Mucosa of gallbladder (tissue), 1 donor: Measurements from ENCODE around the gene S1PR5. TPM values are rescaled to one million over a fixed set of nuclear protein-coding genes. Genes with fewer than 3 reads are reported as not detected.
"Not testable (repeated sequence)": the region's sequence is repeated elsewhere in the genome, so short reads cannot be mapped to it uniquely, and the experiment has no call there.

Source experiments
- DNase-seq: peaks from one replicate; pipeline ENCODE4 v3.0.0-alpha.2; 2020; ENCODE audit warnings: low spot score
- total RNA-seq: library from RNA; stranded (reverse); gene quantifications from one replicate; pipeline ENCODE4 v1.2.1, GENCODE V29; 2021
- donor health status: DM: no; HTN: no; CAD: no.

Gene S1PR5
- total RNA-seq, 1 donor from 2014 or later: 0.20 TPM

DNA sequence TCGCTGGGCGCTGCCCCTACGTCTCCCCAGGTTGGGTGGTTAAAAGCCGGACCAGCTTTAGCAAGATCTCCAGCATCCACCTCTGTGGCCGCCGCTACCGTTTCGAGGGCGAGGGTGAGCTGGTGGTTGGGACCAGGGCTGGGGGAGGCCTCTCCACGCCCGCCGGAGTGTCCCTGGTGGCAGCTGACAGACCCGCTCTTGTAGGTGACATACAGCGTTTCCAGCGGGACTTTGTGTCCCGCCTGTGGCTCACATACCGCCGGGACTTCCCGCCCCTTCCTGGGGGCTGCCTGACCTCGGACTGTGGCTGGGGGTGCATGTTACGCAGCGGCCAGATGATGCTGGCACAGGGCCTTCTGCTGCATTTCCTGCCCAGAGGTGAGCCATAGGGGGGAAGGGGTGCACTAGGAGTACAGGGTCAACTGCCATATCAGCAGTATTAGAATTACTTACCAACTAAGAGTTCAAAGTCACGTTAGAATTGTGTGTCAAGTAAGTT is 27.6 kb upstream of the S1PR5 start:
- no peak for DNase-seq

DNA sequence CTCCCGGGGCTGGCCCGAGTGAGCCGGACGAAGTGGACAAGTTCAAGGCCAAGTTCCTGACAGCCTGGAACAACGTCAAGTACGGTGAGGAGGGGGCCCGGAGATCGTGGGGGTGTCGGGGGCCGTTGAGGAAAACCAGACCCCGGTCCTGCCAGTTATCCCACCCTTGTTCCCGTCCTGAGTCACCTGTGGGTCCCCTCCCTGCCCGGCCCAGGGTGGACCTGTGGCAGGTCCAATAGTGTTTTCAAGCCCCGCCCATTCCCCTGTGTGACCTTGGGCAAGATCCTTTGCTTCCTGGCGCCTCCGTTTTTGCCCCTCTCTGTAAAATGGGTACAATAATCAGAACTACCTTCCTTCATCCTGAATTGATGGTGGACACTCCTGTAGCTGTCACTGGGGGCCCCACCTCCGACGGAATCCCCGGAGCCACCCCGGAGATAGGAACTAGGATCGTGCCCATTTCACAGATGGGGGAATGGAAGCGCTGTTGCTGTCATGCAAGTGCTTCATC is 27.1 kb upstream of the S1PR5 start:
- DNase-seq: peak; percentile 18

DNA sequence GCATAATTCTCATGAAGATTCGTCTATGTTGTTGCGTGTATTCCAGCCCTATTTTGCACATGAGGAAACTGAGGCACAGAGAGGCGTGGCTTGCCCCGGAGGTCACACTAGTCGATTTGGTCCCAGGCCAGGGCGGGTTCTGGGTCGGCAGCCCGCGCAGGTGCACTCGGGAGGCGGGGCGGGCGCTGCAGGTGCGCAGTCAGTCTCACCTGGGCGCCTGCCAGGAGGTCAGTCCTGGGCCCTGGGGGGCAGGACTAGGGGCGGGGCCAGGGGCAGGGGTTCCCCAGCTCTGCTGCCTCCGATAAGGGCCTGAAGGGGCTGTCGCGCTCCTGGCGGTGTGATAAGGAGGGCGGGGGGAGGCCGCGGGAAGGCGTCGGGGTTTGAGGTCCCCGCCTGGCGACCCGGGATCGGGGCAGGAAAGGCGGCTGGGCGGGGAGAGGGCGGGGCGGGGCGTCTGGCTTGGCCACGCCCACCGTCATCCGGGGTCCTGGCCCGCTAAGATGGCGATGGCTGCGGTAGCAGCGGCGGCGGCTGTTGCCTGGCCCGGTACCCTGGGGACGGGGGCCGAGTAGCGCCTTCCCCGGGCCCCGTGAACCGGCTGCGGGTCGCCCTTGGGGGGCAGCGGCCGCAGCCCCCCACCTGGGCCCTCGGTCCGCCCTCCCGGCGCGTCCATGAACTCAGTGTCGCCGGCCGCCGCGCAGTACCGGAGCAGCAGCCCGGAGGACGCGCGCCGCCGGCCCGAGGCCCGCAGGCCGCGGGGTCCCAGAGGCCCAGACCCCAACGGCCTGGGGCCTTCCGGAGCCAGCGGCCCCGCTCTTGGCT is 26.4 kb upstream of the S1PR5 start, which contains the start of gene ATG4D:
Gene ATG4D (plus strand): TSS at position 485 of the 822 bp plus-strand sequence. CDS start 187 bp downstream, at position 672.
- DNase-seq: peak; percentile 71

DNA sequence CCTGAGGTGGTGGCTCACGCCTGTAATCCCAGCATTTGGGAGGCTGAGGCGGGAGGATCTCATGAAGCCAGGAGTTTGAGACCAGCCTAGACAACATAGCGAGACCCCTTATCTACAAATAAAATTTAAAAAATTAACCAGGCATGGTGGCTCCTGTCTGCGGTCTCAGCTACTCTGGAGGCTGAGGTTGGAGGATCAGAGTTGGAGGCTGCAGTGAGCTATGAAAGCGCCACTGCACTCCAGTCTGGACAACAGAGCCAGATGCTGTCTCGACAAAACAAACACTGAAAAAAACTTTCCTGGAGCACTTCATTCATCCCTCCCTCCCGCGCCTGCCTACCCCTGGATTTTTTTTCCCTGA is 25.8 kb upstream of the S1PR5 start:
- no peak for DNase-seq

DNA sequence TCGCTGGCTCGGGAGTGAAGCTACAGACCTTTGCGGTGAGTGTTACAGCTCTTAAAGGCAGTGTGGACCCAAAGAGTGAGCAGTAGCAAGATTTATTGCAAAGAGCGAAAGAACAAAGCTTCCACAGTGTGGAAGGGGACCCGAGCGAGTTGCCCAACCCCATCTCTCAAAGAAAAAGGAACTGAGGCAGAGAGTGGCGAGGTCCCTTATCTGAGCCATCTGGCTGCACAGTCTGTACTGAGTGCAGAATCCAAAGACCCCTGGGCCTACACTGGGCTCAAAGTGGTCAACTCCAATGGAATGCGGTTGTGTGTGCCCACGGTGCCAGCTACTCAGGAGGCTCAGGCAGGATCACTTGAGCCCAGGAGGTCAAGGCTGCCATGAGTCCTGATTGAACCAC is 21.8 kb upstream of the S1PR5 start:
- not testable (repeated sequence) for DNase-seq

DNA sequence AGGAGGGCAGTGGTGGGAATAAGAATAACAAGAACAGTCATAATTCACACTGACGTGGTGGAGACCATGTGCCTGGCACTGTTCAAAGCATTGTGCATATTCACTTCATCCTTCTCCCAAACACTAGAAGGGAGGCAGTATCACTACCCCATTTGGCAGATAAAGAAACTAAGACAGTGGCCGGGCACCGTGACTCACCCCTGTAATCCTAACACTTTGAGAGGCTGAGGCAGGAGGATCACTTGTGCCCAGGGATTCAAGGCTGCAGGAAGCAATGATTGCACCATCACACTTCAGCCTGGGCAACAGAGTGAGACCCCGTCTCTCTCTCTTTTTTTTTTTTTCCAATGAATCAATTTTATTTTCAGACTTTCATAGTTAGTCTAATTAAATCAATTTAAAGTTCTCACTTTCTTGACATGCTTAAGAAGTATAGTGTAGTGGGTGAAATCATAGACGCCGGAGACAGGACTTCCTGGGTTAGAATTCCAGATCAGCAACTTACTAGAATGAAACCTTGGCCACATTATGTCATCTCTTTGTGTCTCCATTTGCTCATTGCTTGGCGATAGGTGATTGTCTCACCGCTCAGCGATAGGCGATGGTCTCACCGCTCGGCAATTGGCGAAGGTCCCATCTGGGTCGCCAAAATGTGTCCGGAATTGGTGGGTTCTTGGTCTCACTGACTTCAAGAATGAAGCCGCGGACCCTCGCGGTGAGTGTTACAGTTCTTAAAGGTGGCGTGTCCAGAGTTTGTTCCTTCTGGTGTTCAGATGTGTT is 21.1 kb upstream of the S1PR5 start:
- no peak for DNase-seq

DNA sequence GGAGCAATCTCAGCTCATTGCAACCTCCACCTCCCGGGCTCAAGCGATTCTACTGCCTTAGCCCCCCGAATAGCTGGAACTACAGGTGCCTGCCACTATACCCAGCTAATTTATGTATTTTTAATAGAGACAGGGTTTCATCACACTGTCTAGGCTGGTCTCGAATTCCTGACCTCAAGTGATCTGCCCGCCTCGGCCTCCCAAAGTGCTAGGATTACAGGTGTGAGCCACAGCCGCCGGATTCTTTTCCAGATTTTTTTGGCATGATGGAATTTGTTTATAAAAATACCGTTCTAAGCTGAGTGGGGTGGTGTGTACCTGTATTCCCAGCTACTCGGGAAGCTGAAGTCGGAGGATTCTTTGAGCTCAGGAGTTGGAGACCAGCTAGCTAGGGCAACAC is 20.4 kb upstream of the S1PR5 start:
- no peak for DNase-seq

DNA sequence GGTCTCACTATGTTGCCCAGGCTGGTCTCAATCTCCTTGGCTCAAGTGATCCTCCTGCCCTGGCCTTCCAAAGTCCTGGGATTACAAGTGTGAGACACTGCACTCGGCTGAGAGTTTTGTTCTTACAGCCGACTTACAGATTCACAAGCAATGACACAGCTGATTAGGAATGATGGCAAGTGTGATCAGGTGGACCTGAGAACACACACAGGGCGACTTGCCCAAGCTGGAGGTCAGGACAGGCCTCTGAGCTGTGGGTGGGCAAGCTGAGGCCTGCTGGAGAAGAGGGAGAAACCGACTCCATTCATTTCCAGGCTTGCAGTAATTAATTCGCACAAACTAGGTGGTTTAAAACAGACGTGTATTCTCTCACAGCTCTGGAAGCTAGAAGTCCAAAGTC is 18.4 kb upstream of the S1PR5 start:
- DNase-seq: no peak

DNA sequence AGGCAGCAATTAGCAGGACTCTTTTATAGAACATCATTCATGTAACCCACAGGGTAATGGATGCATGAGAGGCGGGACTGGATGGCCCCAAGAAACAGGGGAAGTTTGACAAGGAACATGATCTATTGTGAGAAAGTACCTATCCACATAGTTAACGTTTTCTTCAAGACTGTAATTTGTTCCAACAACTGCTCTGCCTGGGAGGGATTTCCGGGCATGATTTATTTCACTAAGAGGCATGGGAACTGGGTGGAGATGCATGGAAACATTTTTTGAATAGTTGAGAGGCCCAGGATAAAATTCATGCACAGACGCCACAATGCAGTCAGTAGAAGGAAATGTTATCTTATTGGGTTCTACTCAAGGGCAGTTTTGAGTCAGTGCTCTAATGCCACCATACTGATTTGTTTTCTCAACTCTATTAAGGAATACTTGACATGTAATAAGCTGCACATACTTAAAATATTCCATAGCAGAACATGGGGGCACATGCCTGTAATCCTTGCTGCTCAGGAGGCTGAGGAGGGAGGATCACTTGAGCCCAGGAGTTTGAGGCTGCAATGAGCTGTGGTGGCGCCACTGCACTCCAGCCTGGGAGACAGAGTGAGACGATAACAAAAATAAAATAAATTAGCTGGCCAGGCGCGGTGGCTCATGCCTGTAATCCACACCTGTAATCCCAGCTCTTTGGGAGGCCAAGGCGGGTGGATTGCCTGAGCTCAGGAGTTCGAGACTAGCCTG is 16.6 kb upstream of the S1PR5 start:
- no peak for DNase-seq

DNA sequence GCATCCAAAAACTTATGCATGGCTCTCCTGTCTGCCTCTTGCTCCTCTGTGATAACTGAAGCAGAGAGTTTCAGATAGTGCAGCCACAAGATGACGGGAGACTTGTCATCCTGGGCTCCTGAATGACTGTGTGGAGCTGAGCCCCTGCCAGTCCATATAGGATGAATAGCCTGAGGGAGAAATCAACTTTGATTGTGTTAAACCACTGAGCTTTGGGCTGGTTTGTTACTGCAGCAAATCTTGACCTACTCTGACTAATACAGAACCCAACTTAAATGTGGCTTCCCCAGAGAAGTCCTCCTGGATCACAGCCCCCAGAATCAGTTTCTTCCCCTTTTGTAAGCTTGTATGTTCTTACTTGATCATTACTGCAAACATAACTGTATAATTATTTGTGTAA is 15.2 kb upstream of the S1PR5 start:
- DNase-seq: no peak

DNA sequence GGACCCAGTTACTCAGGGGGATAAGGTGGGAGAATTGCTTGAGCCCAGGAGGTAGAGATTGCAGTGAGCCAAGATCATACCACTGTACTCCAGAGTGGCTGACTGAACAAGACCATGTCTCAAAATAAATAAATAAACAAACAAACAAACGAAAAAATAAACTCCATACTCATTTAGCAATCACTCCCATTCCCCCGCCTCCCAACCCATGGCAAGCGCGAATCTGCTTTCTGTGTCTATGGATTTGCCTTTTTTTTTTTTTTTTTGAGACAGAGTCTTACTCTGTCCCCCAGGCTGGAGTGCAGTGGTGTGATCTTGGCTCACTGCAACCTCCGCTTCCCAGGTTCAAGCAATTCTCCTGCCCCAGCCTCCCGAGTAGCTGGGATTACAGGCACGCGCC is 9.6 kb upstream of the S1PR5 start:
- not testable (repeated sequence) for DNase-seq

DNA sequence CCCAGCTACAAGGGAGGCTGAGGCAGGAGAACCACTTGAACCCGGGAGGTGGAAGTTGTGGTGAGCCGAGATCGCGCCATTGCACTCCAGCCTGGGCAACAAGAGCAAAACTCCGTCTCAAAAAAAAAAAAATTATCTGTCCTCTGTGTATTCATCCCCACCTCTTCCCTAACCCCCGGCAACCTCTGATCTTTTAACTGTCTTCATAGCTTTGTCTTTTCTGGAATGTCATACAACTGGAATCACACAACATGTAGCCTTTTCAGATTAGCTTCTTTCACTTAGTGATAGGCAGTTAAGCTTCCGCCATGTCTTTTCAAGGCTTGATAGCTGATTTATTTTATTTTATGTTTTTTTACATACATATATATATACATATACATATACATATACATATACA is 8.4 kb upstream of the S1PR5 start:
- no peak for DNase-seq

DNA sequence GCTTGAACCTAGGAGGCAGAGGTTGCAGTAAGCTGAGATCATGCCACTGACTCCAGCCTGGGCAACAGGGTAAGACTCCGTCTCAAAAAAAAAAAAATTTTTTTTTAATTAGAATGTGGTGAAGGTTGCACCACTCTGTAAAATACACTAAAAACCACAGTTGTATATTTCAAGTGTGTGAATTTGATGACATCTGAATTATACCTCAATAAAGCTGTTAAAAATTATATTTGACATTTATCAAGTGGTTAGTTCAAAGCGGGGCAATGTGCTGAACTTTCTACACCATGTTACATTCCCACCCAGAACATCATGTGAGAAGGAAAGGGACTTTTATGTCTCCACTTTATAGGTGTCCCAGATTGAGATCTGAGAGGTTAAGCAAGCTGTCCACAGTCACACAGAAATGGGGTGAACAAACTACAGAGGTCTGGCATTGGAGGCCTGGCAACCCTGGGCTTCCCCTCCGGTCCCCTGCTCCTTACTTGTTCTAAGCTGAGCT is 5.9 kb upstream of the S1PR5 start:
- no peak for DNase-seq

DNA sequence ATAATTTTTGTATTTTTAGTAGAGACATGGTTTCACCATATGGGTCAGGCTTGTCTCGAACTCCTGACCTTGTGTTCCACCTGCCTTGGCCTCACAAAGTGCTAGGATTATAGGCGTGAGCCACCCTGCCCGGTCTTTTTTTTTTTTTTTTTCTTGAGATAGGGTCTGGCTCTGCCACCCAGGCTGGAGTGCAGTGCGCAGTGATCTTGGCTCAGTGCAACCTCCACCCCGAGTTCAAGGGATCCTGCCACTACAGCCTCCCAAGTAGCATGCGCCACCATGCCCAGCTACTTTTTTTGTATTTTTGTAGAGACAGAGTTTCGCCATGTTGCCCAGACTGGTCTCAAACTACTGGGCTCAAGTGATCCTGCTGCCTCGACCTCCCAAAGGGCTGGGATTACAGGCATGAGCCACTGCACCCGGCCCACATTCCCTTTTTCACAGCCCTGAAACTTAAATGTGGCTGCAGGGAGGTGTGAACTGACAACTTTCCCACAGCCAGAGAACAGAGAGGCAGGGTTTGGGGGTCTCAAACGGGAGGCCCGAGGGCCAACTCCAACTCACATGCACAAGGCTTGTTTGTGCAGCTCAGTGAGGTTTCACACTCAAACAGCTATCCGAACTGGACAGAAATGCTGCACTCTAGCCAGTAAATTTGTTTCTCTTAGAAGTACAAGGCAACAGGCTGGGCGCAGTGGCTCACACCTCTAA is 4.4 kb upstream of the S1PR5 start:
- DNase-seq: no peak

DNA sequence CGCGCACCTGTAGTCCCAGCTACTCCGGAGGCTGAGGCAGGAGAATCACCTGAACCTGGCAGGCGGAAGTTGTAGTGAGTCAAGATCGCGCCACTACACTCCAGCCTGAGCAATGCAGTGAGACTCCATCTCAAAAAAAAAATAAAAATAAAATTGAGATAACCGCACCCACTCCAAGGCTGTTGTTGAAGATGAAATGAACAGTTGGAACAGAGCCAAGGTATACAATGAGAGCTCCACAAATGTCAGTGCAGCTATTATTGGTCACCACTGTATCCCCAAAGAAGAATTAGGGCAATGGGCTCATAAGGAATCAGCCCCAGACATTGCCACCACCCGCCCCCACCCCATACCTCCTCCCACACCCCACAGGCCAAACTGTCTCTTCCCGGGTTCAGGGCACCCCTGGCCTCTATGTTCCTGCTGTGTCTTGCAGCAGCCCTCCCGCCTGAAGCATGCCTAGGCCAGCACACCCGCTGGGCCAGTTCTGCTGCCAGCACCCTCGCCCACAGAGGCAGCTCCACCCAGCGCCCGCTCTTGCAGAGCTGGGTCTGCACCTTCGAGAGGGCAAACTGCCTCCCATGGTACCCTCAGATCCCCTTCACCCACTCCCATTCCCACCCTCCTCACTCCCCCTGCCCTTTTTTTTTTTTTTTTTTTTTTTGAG is 3.5 kb upstream of the S1PR5 start:
- no peak for DNase-seq

DNA sequence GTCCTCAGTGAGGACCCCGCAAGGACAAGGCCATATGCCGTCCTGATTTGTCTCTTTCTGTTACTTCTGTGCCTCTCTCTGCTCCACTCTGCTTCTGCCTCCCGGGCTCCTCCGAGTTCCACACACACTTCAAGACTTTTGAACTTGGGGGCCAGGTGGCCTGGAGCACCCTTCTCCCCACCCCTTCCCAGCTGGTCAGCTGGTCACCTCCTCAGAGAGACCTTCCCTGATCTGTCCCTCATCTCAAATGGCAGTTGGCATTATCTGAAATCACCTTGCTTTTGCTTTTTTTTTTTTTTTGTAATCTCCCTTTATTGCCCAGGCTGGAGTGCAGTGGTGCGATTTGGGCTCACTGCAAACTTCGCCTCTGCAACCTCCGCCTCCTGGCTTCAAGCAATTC is 2.2 kb upstream of the S1PR5 start:
- no peak for DNase-seq

DNA sequence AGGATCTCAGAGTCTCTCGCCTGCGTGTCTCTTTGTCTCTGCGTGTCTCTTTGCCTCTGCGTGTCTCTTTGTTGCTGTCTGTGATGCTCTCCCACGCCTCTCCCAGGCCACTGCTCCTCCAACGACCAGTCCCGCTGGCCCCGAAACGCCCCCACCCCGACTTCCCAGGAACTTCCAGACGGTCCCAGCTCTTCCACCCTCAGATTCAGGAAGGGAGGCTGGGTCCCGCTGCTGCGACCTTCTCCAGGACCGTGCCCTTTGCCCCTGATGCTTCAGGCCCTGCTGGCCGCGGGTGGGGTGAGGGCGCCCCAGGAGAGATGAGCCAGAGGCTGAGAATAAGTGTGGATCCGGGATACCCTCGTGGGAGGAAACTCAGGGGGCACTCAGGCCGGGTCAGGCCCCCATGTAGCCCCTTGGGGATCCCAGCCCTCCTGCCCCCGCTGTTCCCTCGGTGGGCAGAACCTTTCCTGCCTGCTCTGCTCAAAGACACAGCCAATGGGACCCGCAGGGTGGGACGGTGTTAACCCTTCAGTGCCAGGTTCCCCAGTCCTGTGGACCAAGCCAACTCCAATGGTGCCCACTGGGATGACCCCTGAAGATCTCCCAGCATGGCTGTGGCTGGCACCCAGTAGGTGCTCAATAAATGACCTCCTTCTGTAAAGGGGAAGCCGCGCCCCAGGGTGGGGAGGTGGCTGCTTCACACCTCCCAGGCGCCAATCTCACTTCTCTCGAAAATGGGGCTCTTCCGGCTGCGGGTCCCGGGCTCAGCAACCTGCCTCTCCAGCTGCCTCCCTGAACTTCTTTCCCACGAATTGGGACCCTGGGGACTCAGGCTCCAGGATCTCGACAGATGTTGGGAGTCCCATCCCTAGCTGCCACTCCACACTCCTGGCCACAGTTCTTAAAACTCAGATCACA is 1.5 kb upstream of the S1PR5 start:
- no peak for DNase-seq

DNA sequence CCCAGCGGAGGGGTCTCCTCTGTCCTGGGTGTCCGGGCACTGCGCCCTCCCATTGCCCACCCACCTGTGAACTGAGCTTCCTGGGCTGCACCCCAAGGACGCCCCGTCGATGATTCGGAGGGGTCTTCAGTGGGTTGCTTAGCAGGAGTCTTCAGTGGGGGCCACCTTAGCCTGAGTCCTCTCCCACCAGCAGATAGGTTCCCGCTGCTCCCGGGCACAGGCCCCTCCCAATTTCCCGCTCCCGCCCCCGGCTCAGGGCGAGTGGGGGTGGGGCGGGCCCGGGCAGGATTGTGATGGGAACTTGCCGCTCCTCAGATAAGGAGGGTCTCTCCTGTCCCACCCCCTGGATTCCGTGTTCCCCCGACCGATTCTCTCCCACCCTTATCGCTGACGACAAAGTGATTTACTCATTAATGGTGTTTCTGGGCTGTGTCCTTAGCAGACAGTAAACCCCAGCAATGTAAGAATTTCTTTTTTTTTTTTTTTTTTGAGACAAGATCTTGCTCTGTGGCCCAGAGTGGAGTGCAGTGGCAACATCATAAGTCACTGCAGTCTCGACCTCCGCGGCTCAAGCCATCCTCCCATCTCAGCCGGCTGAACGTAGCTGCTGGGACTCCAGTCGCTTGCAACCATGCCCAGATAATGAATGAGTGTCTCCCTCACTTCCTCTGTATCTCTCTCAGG is 655 bp upstream of the S1PR5 start:
- DNase-seq: no peak
